HEK293T (cell line): ENCODE measurements around the gene TBC1D8.
"Not testable (repeated sequence)": the region's sequence is repeated elsewhere in the genome, so short reads cannot be mapped to it uniquely, and the experiment has no call there.

ENCODE experiments used
- CTCF ChIA-PET: fragments of 350-600 bp; formaldehyde crosslinking; extraction: SDS; loops from one replicate; lab custom pipeline; 2021; ENCODE audit warnings: antibody characterized with exemption, inconsistent platforms; lab: Yijun Ruan, JAX
- POLR2A ChIA-PET: fragments of 350-600 bp; formaldehyde crosslinking; extraction: SDS; loops from one replicate; lab custom pipeline; 2020; ENCODE audit warnings: antibody characterized with exemption, inconsistent platforms; lab: Yijun Ruan, JAX
- DNase-seq: peaks from one replicate; pipeline ENCODE4 v3.0.0; 2012; ENCODE audit warnings: mixed read lengths; ENCODE audit errors: extremely low spot score
- ARNT ChIP-seq: fragments of 450-650 bp; IDR thresholded peaks from 2 replicates; pipeline ENCODE4 v1.6.1; 2017; ENCODE audit warnings: mild to moderate bottlenecking
- BHLHE40 ChIP-seq: fragments of 450-650 bp; IDR thresholded peaks from 2 replicates; pipeline ENCODE4 v1.6.1; 2016; ENCODE audit warnings: mild to moderate bottlenecking, moderate library complexity, borderline replicate concordance
- CTBP1 ChIP-seq: fragments of 450-650 bp; IDR thresholded peaks from 2 replicates; pipeline ENCODE4 v1.6.1; 2016; ENCODE audit warnings: borderline replicate concordance
- ELF4 ChIP-seq: fragments of 450-650 bp; IDR thresholded peaks from 2 replicates; pipeline ENCODE4 v1.6.1; 2017; ENCODE audit warnings: antibody characterized with exemption
- FOXA1 ChIP-seq: fragments of 450-650 bp; IDR thresholded peaks from 2 replicates; pipeline ENCODE4 v1.6.1; 2016; ENCODE audit warnings: mild to moderate bottlenecking
- FOXK2 ChIP-seq: fragments of 450-650 bp; IDR thresholded peaks from 2 replicates; pipeline ENCODE4 v1.6.1; 2016; ENCODE audit warnings: mild to moderate bottlenecking
- FOXM1 ChIP-seq: fragments of 450-650 bp; IDR thresholded peaks from 2 replicates; pipeline ENCODE4 v1.6.1; 2017; ENCODE audit warnings: mild to moderate bottlenecking, borderline replicate concordance
- HDGF ChIP-seq: fragments of 450-650 bp; IDR thresholded peaks from 2 replicates; pipeline ENCODE4 v1.6.1; 2017; ENCODE audit warnings: antibody characterized with exemption, borderline replicate concordance
- L3MBTL2 ChIP-seq: fragments of 450-650 bp; conservative IDR thresholded peaks from 2 replicates; pipeline ENCODE4 v1.6.1; 2016; ENCODE audit warnings: mild to moderate bottlenecking
- LEF1 ChIP-seq: fragments of 450-650 bp; IDR thresholded peaks from 2 replicates; pipeline ENCODE4 v1.6.1; 2017; ENCODE audit warnings: mild to moderate bottlenecking, borderline replicate concordance
- NFRKB ChIP-seq: fragments of 450-650 bp; IDR thresholded peaks from 2 replicates; pipeline ENCODE4 v1.6.1; 2016; ENCODE audit warnings: mild to moderate bottlenecking, moderate library complexity
- SP1 ChIP-seq: fragments of 450-650 bp; IDR thresholded peaks from 2 replicates; pipeline ENCODE4 v1.6.1; 2017
- SUZ12 ChIP-seq: fragments of 450-650 bp; IDR thresholded peaks from 2 replicates; pipeline ENCODE4 v1.6.1; 2016; ENCODE audit warnings: mild to moderate bottlenecking
- TARDBP ChIP-seq: fragments of 450-650 bp; IDR thresholded peaks from 2 replicates; pipeline ENCODE4 v1.6.1; 2016
- ZNF384 ChIP-seq: fragments of 450-650 bp; IDR thresholded peaks from 2 replicates; pipeline ENCODE4 v1.6.1; 2016
- TF ChIP-seq, protein P1 (sequence below): fragments of 450-650 bp; IDR thresholded peaks from 2 replicates; pipeline ENCODE4 v1.6.1; 2016

Gene TBC1D8

DNA sequence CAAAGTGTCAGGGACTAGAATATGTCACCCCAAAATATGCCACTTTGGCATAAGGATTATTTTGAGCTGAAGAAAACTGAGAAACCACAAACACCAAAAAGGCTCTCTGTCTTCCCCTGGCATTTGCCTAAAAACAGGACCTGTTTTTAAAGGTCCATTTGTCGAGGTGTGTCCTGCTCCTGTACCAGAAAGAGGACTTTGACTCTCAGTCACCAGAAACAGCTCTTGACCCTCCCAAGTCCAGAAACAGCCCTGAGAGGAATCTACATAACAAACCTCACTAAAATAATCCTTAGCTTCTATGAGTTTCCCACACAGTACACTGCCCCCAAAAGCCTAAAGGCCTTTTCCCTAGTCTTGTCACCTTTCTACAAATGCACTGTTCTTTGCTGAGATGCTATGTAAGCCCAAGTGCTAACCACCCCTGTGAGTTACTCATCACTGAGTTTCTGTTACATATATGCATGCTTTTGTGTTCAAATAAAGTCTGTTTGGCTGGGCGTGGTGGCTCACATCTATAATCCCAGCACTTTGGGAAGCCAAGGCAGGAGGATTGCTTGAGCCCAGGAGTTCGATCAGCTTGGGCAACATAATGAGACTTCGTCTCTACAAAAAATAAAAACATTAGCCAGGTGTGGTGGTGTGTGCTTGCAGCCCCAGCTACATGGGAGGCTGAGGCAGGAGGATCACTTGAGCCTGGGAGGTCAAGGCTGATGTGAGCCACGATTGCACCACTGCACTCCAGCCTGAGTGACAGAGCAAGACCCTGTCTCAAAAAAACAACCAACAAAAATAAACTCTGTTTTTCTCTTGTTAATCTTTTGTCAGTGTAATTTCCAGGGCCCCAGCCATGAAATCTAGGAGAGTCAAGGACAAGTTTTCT is 93.9 kb downstream of the TBC1D8 start:
- ChIA-PET CTCF (no interaction called here), POLR2A (no interaction called here)

GRCh38 chr2:101053117-101053516 is 98.1 kb downstream of the TBC1D8 start:
- no peak for DNase-seq
- CTCF ChIA-PET, result no interaction called here
- TF ChIP-seq HDGF (no peak), SP1 (no peak), FOXA1 (no peak), ZNF384 (no peak), ELF4 (no peak), TARDBP (no peak), FOXK2 (no peak), L3MBTL2 (no peak), CTBP1 (no peak), LEF1 (no peak), SUZ12 (no peak), FOXM1 (no peak), BHLHE40 (no peak), NFRKB (no peak), ARNT (no peak)
- TF ChIP-seq, protein P1, sequence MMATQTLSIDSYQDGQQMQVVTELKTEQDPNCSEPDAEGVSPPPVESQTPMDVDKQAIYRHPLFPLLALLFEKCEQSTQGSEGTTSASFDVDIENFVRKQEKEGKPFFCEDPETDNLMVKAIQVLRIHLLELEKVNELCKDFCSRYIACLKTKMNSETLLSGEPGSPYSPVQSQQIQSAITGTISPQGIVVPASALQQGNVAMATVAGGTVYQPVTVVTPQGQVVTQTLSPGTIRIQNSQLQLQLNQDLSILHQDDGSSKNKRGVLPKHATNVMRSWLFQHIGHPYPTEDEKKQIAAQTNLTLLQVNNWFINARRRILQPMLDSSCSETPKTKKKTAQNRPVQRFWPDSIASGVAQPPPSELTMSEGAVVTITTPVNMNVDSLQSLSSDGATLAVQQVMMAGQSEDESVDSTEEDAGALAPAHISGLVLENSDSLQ, result no peak
- POLR2A ChIA-PET, result no interaction called here

More for the DNA sequence above, 93.9 kb downstream of the TBC1D8 start:
- DNase-seq, result no peak
- TF ChIP-seq LEF1, result no peak
- TF ChIP-seq, protein P1, result no peak
- TF ChIP-seq HDGF, result no peak
- no peak for TF ChIP-seq SP1
- no peak for TF ChIP-seq ARNT
- no peak for TF ChIP-seq CTBP1
- no peak for TF ChIP-seq FOXM1
- no peak for TF ChIP-seq NFRKB
- TF ChIP-seq L3MBTL2, result no peak
- TF ChIP-seq FOXA1, result no peak
- TF ChIP-seq BHLHE40, result no peak
- no peak for TF ChIP-seq ELF4
- TF ChIP-seq ZNF384, result no peak
- no peak for TF ChIP-seq TARDBP
- no peak for TF ChIP-seq FOXK2

DNA sequence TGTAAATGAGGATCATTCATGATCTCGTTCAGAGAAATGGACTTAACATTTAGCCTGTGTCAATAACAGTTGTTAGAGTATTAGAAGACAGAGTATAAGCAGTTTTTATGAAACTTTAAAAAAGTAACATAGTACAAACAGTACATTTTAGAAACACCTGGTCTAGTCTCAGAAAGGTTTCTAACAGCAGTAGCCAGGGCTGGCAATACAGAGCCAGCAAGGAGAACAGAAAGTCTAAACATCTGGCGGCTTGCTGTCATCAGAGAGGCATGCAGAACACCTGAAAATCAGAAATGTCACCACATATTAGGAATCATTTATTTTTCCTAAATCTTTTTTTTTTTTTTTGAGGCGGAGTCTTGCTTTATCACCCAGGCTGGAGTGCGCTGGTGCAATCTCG is 99.0 kb downstream of the TBC1D8 start:
- ChIA-PET POLR2A (no interaction called here), CTCF (no interaction called here)
- DNase-seq, result no peak
- TF ChIP-seq BHLHE40 (no peak), ELF4 (no peak), NFRKB (no peak), FOXA1 (no peak), ARNT (no peak), FOXM1 (no peak), HDGF (no peak), FOXK2 (no peak), SP1 (no peak), SUZ12 (no peak), L3MBTL2 (no peak), CTBP1 (no peak), TARDBP (no peak), LEF1 (no peak), ZNF384 (no peak)
- TF ChIP-seq, protein P1, result no peak

GRCh38 chr2:101050886-101051285 is 100.3 kb downstream of the TBC1D8 start:
- DNase-seq, CTCF ChIA-PET, POLR2A ChIA-PET: not testable (repeated sequence)

GRCh38 chr2:101048756-101049155 is 102.4 kb downstream of the TBC1D8 start:
- CTCF ChIA-PET, result interaction anchor here (0.7 kb wide), 1 partner anchor 253 kb away, joined by 3 read pairs; no protein-coding TSS in a partner anchor
- TF ChIP-seq TARDBP, result no peak
- TF ChIP-seq L3MBTL2, result no peak
- TF ChIP-seq FOXM1, result no peak
- no peak for TF ChIP-seq FOXA1
- TF ChIP-seq BHLHE40, result no peak
- DNase-seq, result no peak
- POLR2A ChIA-PET, result no interaction called here

GRCh38 chr2:101047774-101048173 is 103.4 kb downstream of the TBC1D8 start:
- TF ChIP-seq ELF4 (no peak), ZNF384 (no peak), TARDBP (no peak), SP1 (no peak), NFRKB (no peak), LEF1 (no peak), CTBP1 (no peak), BHLHE40 (no peak), HDGF (no peak), FOXM1 (no peak), FOXA1 (no peak), SUZ12 (no peak), FOXK2 (no peak), ARNT (no peak), L3MBTL2 (no peak)
- TF ChIP-seq, protein P1, result no peak
- CTCF ChIA-PET, result no interaction called here
- no peak for DNase-seq
- POLR2A ChIA-PET, result no interaction called here
